HG03432 (cell line): ENCODE data around the gene TRIM47.
"Not testable (repeated sequence)": the region's sequence is repeated elsewhere in the genome, so short reads cannot be mapped to it uniquely, and the experiment has no call there.

ENCODE experiments used
- ATAC-seq: cut with Tn5 transposase; IDR thresholded peaks from one replicate; pipeline ENCODE4 v1.9.1; 2021; ENCODE audit warnings: mild to moderate bottlenecking, moderate library complexity; ENCODE audit not compliant: unreplicated experiment

Gene TRIM47

GRCh38 chr17:75892556-75893224, 14.3 kb upstream of the TRIM47 start:
- no peak for ATAC-seq

DNA sequence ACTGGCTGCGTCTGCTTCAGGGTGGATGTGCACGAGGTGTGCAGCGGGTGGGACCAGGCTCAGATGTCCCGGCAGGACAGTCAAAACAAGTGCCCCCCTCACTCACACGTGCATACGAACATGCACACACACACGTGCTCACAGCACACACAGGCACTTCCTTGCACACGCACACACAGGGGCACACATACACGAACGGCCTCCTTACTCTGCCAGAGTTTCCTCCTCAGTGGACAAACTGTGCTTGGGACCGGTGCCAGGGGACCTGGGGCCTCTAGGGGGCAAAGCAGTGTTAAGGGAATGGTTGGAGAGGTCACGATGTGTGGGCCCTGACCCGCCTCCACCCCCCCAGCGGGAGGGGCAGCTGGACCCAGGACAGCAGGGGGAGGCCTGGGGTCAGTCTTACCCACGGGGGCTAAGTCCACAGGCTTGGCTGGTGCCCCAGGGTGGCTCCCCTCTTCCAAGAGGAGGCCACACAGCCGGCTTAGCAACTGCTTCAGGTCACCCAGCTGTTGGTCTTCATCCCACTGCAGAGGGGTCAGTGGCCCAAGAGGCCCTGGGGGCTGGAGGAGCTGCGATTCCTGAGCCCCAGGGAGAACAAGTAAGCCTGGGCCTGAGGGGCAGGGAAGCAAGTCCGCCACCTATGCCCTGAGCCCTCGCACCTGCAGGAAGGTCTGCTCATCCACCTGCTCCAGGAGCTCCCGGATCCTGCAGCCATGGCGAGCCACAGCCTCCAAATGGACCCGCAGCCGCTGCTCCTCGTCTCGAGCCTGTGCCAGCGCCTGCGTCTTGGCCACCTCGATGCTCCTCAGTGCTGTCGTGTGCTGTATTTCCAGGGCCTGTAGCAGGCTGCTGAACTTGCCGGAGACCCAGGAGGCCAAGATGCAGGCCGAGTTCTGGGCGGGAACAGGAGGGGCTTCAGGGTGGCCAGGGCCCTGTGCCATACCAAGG, 13.5 kb upstream of the TRIM47 start:
- ATAC-seq: no peak

DNA sequence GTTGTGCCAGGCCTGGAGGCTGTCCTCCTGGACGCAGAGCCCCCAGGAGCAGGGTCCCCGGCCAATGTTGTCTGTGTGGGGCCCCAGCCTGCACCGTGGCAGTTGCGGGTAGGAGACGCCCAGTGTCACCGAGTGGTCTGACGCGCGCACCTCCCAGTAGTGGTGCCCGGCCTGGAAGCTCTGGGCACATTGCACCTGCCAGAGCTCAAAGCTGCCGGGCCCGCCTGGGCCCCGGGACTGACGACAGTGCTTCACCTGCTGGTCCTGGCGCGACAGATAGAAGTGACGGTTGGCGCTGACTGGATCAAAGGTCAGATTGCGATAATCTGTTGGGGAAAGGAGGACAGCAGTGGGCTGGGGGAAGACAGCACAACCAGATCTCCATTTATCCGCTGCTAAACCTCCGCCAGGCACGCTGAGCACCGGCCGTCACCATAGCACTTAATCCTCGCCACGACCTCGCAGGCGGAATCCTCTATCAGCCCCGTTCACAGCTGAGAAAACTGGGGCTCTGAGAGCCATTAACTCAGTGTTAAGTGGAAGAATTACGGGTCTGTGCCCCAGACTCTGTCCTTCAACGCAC, 12.7 kb upstream of the TRIM47 start:
- ATAC-seq: no peak

- ATAC-seq: no peak
Measured at GRCh38 chr17:75889454-75889853, 11.1 kb upstream of the TRIM47 start.

DNA sequence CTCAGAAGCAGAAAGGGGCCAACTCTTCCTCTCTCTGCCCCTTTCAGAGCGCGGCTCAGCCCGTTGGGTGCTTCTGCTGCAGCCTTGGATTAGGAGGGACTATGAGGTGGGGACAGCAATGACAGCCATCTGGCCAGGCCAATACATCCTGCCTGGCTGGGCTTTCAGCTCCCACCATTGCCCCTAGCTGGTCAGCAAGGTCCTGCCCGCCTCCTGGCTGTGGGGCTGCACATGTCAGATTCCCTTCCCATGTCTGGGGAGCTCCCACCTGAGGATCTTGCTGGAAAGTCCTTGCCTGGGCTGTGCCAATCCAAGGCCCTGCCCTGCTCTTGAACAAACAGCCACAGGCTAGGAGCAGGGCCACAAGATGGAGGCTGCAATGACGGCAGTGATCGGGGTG, 10.1 kb upstream of the TRIM47 start:
- no peak for ATAC-seq

DNA sequence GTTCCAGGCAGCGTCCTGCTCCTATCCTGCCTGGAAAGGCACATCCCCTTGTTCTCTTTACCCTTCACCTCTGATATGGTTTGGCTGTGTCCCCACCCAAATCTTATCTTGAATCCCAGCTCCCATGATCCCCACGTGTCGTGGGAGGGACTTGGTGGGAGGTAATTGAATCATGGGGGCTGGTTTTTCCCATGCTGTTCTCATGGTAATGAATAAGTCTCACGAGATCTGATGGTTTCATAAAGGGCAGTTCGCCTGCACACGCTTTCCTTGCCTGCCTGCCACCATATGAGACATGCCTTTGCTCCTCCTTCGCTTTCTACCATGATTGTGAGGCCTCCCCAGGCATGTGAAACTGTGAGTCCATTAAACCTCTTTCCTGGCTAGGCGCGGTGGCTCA, 7.5 kb upstream of the TRIM47 start:
- not testable (repeated sequence) for ATAC-seq

DNA sequence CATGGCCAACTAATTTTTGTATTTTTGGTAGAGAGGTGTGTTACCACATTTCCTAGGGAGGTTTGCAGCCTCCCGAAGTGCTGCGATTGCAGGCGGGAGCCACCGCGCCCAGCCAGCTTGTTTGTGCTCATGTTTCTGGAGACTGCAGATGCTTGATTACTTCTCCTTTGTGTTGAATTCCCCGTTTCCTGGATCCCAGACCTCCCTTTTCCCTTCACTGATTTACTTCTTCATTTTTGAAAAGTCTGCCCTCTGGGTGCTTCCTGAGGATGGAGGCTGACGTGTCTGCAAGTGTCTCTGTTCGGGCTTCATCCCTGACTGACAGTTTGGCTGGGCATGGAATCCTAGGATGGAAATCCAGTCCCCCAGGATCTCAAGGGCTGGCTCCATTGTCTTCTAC, 7.0 kb upstream of the TRIM47 start:
- no peak for ATAC-seq

GRCh38 chr17:75881678-75882454, 3.5 kb upstream of the TRIM47 start:
- ATAC-seq: no peak

DNA sequence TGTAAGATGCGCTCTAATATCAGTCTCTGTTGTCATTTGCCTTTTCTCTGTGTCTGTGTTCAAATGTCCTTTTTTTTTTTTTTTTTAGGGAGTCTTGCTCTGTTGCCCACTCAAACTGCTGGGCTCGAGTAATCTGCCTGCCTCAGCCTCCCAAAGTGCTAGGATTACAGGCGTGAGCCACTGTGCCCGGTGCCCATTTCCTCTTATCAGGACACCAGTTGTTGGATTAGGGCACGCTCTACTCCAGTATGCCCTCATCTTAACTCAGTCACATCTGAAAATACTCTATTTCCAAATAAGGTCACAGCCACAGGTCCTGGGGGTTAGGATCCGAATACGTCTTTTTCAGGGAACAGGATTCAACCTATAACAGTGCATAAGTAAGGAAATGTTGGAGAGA, 1.9 kb upstream of the TRIM47 start:
- no peak for ATAC-seq

GRCh38 chr17:75877752-75878173, 618 bp downstream of the TRIM47 start:
- no peak for ATAC-seq

GRCh38 chr17:75876938-75877751, 1.2 kb downstream of the TRIM47 start:
- ATAC-seq: no peak

DNA sequence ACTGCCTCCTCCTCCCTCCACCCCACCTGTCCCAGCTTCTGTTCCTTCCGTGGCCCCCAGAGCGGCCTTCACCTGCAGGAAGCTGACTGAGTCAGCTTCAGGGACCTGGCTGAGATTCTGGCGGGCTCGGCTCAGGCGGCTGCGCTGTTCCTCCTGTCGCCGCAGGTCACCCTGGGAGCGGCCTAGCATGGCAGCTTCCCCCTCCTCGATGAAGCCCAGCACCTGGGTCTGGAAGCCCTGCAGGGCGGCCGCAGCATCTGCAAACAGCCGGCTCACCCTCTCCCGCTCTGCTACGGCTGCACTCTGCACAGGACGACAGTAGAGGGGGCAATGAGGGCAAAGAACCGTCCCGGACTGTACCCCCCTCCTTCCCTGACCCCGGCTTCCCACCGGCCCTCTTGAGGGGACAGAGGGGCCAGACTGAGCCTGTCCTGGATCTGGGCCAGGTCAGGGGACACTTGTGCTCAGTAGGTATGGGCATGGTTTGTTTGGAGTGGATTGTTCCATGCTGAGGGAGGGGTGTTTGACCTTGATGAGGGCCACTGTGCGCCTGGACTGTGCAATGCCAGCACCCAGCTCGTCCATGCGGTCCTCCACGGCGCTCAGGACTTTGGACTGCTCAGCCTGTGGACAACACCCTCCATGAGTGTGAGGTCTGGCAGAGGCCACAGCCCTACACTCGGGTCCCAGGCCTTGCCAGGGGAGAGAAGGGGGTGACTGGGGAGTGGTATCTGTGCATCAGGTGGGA, 2.0 kb downstream of the TRIM47 start:
- ATAC-seq: no peak

GRCh38 chr17:75875940-75876189, 2.5 kb downstream of the TRIM47 start:
- ATAC-seq: no peak

- no peak for ATAC-seq
Measured at GRCh38 chr17:75875182-75875939, 3.0 kb downstream of the TRIM47 start.

- no peak for ATAC-seq
Measured at GRCh38 chr17:75874323-75875181, 3.8 kb downstream of the TRIM47 start.

GRCh38 chr17:75873587-75874322, 4.6 kb downstream of the TRIM47 start:
- no peak for ATAC-seq
